PC-3 (cell line): Measurements from ENCODE around the gene WNT7A. TPM values are rescaled to one million over a fixed set of nuclear protein-coding genes. Genes with fewer than 3 reads are reported as not detected.

ENCODE experiments used
- ATAC-seq: fragments of 200-7000 bp; cut with Tn5 transposase; 2 replicates; pipeline ENCODE4 v1.9.1; 2020; ENCODE audit warnings: mild to moderate bottlenecking, moderate library complexity
- BruUV-seq: library from RNA; stranded (reverse); fragments of 400-500 nt; replicated peaks from 2 replicates; lab custom pipeline; 2021; lab: Mats Ljungman, UMichigan
- CTCF ChIA-PET: fragments of 300-600 bp; sonication (Branson Sonifier 250); formaldehyde crosslinking; loops from one replicate; lab custom pipeline; 2022; ENCODE audit warnings: antibody characterized with exemption; lab: Charles Lee
- POLR2A ChIA-PET: fragments of 300-600 bp; sonication (Branson Sonifier 250); formaldehyde crosslinking; loops from one replicate; lab custom pipeline; 2022; ENCODE audit warnings: antibody characterized with exemption; ENCODE audit not compliant: unreplicated experiment; lab: Charles Lee
- DNase-seq: peaks from one replicate; pipeline ENCODE4 v3.0.0-alpha.2; 2015
- H2AFZ ChIP-seq: fragments of 300-600 bp; sonication (generic); 2 replicates; pipeline ENCODE4 v1.6.0; 2016; ENCODE audit warnings: antibody characterized with exemption, low read length
- H3F3A ChIP-seq: fragments of 300-600 bp; sonication (generic); one replicate; pipeline ENCODE4 v1.6.0; 2017; ENCODE audit warnings: antibody characterized with exemption, low read length, control low read depth, mild to moderate bottlenecking; ENCODE audit not compliant: unreplicated experiment
- H3K27ac ChIP-seq: fragments of 300-600 bp; sonication (generic); 2 replicates; pipeline ENCODE4 v1.5.1; 2016; ENCODE audit warnings: mild to moderate bottlenecking, low read length
- H3K27me3 ChIP-seq: fragments of 300-600 bp; sonication (generic); 2 replicates; pipeline ENCODE4 v1.6.1; 2016; ENCODE audit warnings: low read length, mixed read lengths
- H3K36me3 ChIP-seq: fragments of 300-600 bp; sonication (generic); 2 replicates; pipeline ENCODE4 v1.6.1; 2016; ENCODE audit warnings: low read depth, mixed run types, low read length, mixed read lengths
- H3K4me1 ChIP-seq: fragments of 300-600 bp; sonication (generic); 2 replicates; pipeline ENCODE4 v1.5.1; 2016; ENCODE audit warnings: low read length; ENCODE audit not compliant: insufficient read depth
- H3K4me2 ChIP-seq: fragments of 300-600 bp; sonication (generic); 2 replicates; pipeline ENCODE4 v1.6.0; 2016; ENCODE audit warnings: low read length
- H3K4me3 ChIP-seq: fragments of 300-600 bp; sonication (generic); 2 replicates; pipeline ENCODE4 v1.5.1; 2016; ENCODE audit warnings: mild to moderate bottlenecking, low read length, mixed read lengths
- H3K79me2 ChIP-seq: fragments of 300-600 bp; sonication (generic); 2 replicates; pipeline ENCODE4 v1.6.1; 2017; ENCODE audit warnings: low read length, mixed read lengths
- H3K9ac ChIP-seq: fragments of 300-600 bp; sonication (generic); 2 replicates; pipeline ENCODE4 v1.6.0; 2016; ENCODE audit warnings: mild to moderate bottlenecking, low read length
- H3K9me2 ChIP-seq: fragments of 300-600 bp; sonication (generic); replicated peaks from 2 replicates; pipeline ENCODE4 v1.6.1; 2016; ENCODE audit warnings: mixed run types, low read length, mixed read lengths
- H3K9me3 ChIP-seq: fragments of 300-600 bp; sonication (generic); 2 replicates; pipeline ENCODE4 v1.6.1; 2016; ENCODE audit warnings: low read length, mixed read lengths
- H4K20me1 ChIP-seq: fragments of 300-600 bp; sonication (generic); 2 replicates; pipeline ENCODE4 v1.6.1; 2016; ENCODE audit warnings: low read length, mixed read lengths
- EZH2 ChIP-seq: fragments of 300-600 bp; sonication (generic); IDR thresholded peaks from one replicate; pipeline ENCODE4 v1.6.1; 2017; ENCODE audit warnings: antibody characterized with exemption, mild to moderate bottlenecking, low read length; ENCODE audit not compliant: unreplicated experiment
- EZH2phosphoT487 ChIP-seq: fragments of 300-600 bp; sonication (generic); IDR thresholded peaks from 2 replicates; pipeline ENCODE4 v1.6.1; 2018; ENCODE audit warnings: mild to moderate bottlenecking, antibody characterized with exemption, low read length, borderline replicate concordance
- intact Hi-C: fragments of 100-400 bp; cut with micrococcal nuclease; formaldehyde crosslinking; loops from 2 replicates; pipeline ENCODE4 v1.9.0; 2023
- total RNA-seq: library from RNA; depleted of rRNA; stranded (reverse); fragments of >200 nt; gene quantifications from 2 replicates; pipeline ENCODE4 v1.2.3, GENCODE V29; 2014
- TF ChIP-seq, protein P1 (sequence below): fragments of 300-600 bp; sonication (generic); conservative IDR thresholded peaks from 2 replicates; pipeline ENCODE4 v1.5.1; 2017; ENCODE audit warnings: antibody characterized with exemption, low read depth, mild to moderate bottlenecking, low read length

Gene WNT7A
- total RNA-seq, 1 experiment from 2014 or later: 16.2 TPM

DNA sequence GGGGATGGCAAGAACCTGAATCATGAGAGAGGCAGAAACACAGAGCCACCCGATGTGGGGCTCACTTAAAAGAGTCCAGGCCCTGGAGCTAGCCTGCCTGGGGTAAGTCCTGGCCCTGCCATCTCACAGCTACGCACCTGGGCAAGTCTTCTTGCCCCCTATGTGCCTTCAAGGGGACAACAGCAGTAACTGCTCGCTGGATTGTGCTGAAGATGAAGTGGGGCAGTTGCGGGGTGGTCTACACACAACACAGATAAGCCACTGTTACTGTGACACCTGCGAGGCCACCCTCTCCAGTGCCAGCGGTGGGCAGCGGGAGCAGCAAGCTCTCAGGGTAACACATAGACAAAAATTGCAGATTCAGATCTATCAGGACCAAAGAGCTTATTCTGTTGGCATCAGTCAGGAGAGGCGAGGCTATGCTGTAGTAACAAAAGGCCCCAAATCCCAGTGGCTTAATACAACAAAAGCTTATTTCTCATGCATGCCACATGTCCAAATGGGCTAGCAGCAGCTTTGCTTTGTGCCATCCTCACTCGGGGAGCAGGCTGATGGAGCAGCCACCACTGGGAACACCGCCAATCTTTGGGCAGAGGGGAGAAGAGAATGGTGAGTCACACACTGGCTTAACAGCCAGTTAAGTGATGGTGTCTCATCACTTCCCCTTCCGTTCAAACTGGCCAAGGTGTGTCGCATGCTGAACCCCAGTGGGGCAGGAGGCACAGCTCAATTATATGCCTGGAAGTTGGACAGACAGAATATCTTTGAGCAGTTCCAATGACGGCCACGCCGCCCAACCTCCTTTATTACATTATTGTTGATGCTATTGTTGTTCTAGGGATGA, 78.3 kb downstream of the WNT7A start:
- Histone ChIP-seq H3K9ac (no peak overlapping the region), H3K4me2 (peak overlapping the region; percentile 55), H3K27ac (peak overlapping the region; percentile 88), H2AFZ (no peak overlapping the region), H3F3A (no peaks in the 10 kb centered on the region), H4K20me1 (no peaks in the 10 kb centered on the region), H3K9me3 (no peaks in the 10 kb centered on the region), H3K79me2 (no peaks in the 10 kb centered on the region), H3K9me2 (no peaks in the 10 kb centered on the region), H3K36me3 (no peaks in the 10 kb centered on the region), H3K27me3 (no peaks in the 10 kb centered on the region), H3K4me3 (no peak overlapping the region), H3K4me1 (peaks cover 20% of the 10 kb centered on the region)
- POLR2A ChIA-PET: interaction anchor here (0.5 to 1.0 kb wide), 2 partner anchors 49 to 146 kb away, joined by 5 to 6 read pairs; no protein-coding TSS in a partner anchor
- intact Hi-C loops: loop anchor here (1.0 kb wide), 3 partner anchors 21 to 78 kb away; no protein-coding TSS in a partner anchor
- ATAC-seq (peak; percentile 95), DNase-seq (peak; percentile 99)
- CTCF ChIA-PET: interaction anchor here (0.8 kb wide), 3 partner anchors 79 to 147 kb away, joined by 3 to 5 read pairs (median 4); partner anchors contain the start of gene WNT7A
- BruUV-seq: no TSS peak
- TF ChIP-seq, protein P1, sequence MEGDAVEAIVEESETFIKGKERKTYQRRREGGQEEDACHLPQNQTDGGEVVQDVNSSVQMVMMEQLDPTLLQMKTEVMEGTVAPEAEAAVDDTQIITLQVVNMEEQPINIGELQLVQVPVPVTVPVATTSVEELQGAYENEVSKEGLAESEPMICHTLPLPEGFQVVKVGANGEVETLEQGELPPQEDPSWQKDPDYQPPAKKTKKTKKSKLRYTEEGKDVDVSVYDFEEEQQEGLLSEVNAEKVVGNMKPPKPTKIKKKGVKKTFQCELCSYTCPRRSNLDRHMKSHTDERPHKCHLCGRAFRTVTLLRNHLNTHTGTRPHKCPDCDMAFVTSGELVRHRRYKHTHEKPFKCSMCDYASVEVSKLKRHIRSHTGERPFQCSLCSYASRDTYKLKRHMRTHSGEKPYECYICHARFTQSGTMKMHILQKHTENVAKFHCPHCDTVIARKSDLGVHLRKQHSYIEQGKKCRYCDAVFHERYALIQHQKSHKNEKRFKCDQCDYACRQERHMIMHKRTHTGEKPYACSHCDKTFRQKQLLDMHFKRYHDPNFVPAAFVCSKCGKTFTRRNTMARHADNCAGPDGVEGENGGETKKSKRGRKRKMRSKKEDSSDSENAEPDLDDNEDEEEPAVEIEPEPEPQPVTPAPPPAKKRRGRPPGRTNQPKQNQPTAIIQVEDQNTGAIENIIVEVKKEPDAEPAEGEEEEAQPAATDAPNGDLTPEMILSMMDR: no peak
- TF ChIP-seq EZH2phosphoT487 (no peak), EZH2 (no peak)

GRCh38 chr3:13800064-13800463, 79.8 kb downstream of the WNT7A start:
- Histone ChIP-seq H3K36me3 (no peaks in the 10 kb centered on the region), H4K20me1 (no peaks in the 10 kb centered on the region), H3K4me2 (no peak overlapping the region), H3K4me1 (peaks cover 20% of the 10 kb centered on the region), H3K9me2 (no peaks in the 10 kb centered on the region), H3K79me2 (no peaks in the 10 kb centered on the region), H3K27me3 (no peaks in the 10 kb centered on the region), H3K4me3 (no peak overlapping the region), H3K9ac (no peak overlapping the region), H2AFZ (no peak overlapping the region), H3K27ac (no peak overlapping the region), H3K9me3 (no peaks in the 10 kb centered on the region), H3F3A (no peaks in the 10 kb centered on the region)
- POLR2A ChIA-PET: no interaction called here
- intact Hi-C loops: no loop called here
- CTCF ChIA-PET: no interaction called here
- ATAC-seq: no peak
- no TSS peak for BruUV-seq
- no peak for TF ChIP-seq EZH2phosphoT487
- TF ChIP-seq EZH2: no peak
- TF ChIP-seq, protein P1: no peak
- no peak for DNase-seq

- intact Hi-C loops: no loop called here
- Histone ChIP-seq H2AFZ (no peak overlapping the region), H3K9me2 (no peaks in the 10 kb centered on the region), H3K4me3 (no peak overlapping the region), H3K4me1 (peaks cover 20% of the 10 kb centered on the region), H3K27me3 (no peaks in the 10 kb centered on the region), H3K9me3 (no peaks in the 10 kb centered on the region), H3K9ac (no peak overlapping the region), H4K20me1 (no peaks in the 10 kb centered on the region), H3K36me3 (no peaks in the 10 kb centered on the region), H3K4me2 (no peak overlapping the region), H3K79me2 (no peaks in the 10 kb centered on the region), H3F3A (no peaks in the 10 kb centered on the region), H3K27ac (no peak overlapping the region)
- ChIA-PET POLR2A (no interaction called here), CTCF (interaction anchor here (0.6 kb wide), 1 partner anchor 282 kb away, joined by 3 read pairs; no protein-coding TSS in a partner anchor)
- TF ChIP-seq EZH2phosphoT487 (no peak), EZH2 (no peak)
- no peak for DNase-seq
- BruUV-seq: no TSS peak
- no peak for ATAC-seq
Measured at GRCh38 chr3:13798401-13798800, 81.5 kb downstream of the WNT7A start.
